Activated CD8-positive, alpha-beta memory T cell treated with anti-CD3 and anti-CD28 coated beads, Interleukin-2, amount 50 U/mL, for 4 hours (primary cell): ENCODE measurements around the gene LMCD1.

Experiments used
- DNase-seq: peaks from one replicate; pipeline ENCODE4 v3.0.0-alpha.2; 2020

The LMCD1 gene

GRCh38 chr3:8538223-8538622, 36.6 kb downstream of the LMCD1 start:
- no peak for DNase-seq

- DNase-seq, result no peak
Observed at GRCh38 chr3:8538913-8539312, 37.3 kb downstream of the LMCD1 start.

- DNase-seq, result no peak
Observed at GRCh38 chr3:8539419-8539818, 37.8 kb downstream of the LMCD1 start.

GRCh38 chr3:8540456-8540855, 38.8 kb downstream of the LMCD1 start:
- DNase-seq, result no peak

- no peak for DNase-seq
Observed at GRCh38 chr3:8541486-8541885, 39.9 kb downstream of the LMCD1 start.

GRCh38 chr3:8542190-8543135, 40.8 kb downstream of the LMCD1 start:
- DNase-seq, result no peak

- DNase-seq, result no peak
Observed at GRCh38 chr3:8546609-8547008, 45.0 kb downstream of the LMCD1 start.

- no peak for DNase-seq
Observed at GRCh38 chr3:8548502-8549275, 47.1 kb downstream of the LMCD1 start.

- DNase-seq, result no peak
Observed at GRCh38 chr3:8549354-8549753, 47.7 kb downstream of the LMCD1 start.

GRCh38 chr3:8550611-8551010, 49.0 kb downstream of the LMCD1 start:
- DNase-seq, result no peak

- DNase-seq, result no peak
Observed at GRCh38 chr3:8552223-8552762, 50.7 kb downstream of the LMCD1 start.

- DNase-seq, result no peak
Observed at GRCh38 chr3:8553405-8553804, 51.8 kb downstream of the LMCD1 start.

- no peak for DNase-seq
Observed at GRCh38 chr3:8554696-8555095, 53.1 kb downstream of the LMCD1 start.

GRCh38 chr3:8555113-8555661, 53.6 kb downstream of the LMCD1 start:
- no peak for DNase-seq

- DNase-seq, result no peak
Observed at GRCh38 chr3:8555725-8556472, 54.3 kb downstream of the LMCD1 start.

- DNase-seq, result no peak
Observed at GRCh38 chr3:8556473-8556869, 54.8 kb downstream of the LMCD1 start.

GRCh38 chr3:8557298-8557697, 55.7 kb downstream of the LMCD1 start:
- no peak for DNase-seq

GRCh38 chr3:8558645-8559044, 57.0 kb downstream of the LMCD1 start:
- no peak for DNase-seq

GRCh38 chr3:8559351-8559750, 57.7 kb downstream of the LMCD1 start:
- no peak for DNase-seq

- DNase-seq, result no peak
Observed at GRCh38 chr3:8560366-8561007, 58.9 kb downstream of the LMCD1 start.

- DNase-seq, result no peak
Observed at GRCh38 chr3:8561370-8561769, 59.7 kb downstream of the LMCD1 start.

GRCh38 chr3:8562081-8562595, 60.5 kb downstream of the LMCD1 start:
- no peak for DNase-seq
